ENCODE results near the gene STKLD1. TPM values are rescaled to one million over a fixed set of nuclear protein-coding genes. Genes with fewer than 3 reads are reported as not detected.

The STKLD1 gene
- total RNA-seq, 4 donors from 2014 or later, result 0.38 TPM; not detected in 3

DNA sequence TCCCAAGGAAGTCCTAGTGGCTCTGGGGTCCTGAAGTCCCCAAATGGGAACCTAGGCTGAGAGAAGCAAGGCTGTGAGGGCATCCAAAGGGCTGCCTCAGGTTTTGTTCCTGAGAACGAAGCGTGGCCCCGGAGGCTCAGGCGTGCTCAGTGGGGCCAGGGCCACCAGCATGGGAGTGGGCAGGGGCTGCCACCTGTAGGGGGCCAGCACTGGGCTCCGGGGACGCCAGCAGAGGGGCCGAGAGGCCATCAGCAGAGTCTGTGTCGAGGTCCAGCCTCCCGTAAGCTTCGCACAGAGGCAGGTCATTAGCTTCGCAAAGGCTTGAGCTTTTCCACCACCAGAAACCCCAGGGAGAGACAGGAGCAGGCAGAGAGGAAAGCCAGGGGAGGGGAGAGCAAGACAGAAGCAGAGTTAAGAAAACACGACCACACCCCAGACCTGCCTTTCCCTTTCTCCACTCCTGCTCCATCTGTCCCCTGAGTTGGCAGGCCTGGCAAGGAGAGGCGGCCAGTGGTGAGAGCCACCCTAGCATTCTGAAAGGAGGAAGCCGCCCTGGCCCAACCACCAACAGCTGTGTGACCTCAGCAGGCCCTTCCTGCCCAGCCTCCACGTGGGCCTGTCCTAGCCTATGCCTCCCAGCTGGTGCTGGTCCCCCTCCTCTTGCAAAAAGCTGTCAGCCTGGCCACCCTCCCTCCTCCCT lies 34.6 kb upstream of the STKLD1 start:
- H3K4me3 ChIP-seq, result no peak overlapping the region
- H3K36me3 ChIP-seq, result peaks cover 23 to 69% (median 26%) of the 10 kb centered on the region in 3 donors
- DNase-seq, result no peak
- intact Hi-C loops (cut with DNase I), result no loop called here
- no peaks in the 10 kb centered on the region for H3K27me3 ChIP-seq
- WGBS, 2 donors, result 74 to 82% methylated on average over 3 to 11 of the region's 15 CpGs
- TF ChIP-seq CTCF (IDR thresholded peaks at IDR 0.05) (no peak), POLR2A (IDR thresholded peaks at IDR 0.05) (peak in 1 of 4 donors; percentile 23)
- no peaks in the 10 kb centered on the region for H3K9me3 ChIP-seq
- H3K27ac ChIP-seq, result peak overlapping the region; percentile 2 to 54 (median 20)
- peaks cover 11 to 65% (median 16%) of the 10 kb centered on the region in 3 donors for H3K4me1 ChIP-seq

- Histone ChIP-seq H3K4me3 (no peak overlapping the region), H3K9me3 (no peaks in the 10 kb centered on the region), H3K27me3 (no peaks in the 10 kb centered on the region), H3K36me3 (peaks cover 23 to 69% (median 26%) of the 10 kb centered on the region in 3 donors), H3K27ac (peak overlapping the region in 2 of 4 donors; percentile 17 to 37), H3K4me1 (peaks cover 8 to 65% (median 16%) of the 10 kb centered on the region in 3 donors)
- DNase-seq, result no peak
- intact Hi-C loops (cut with DNase I), result no loop called here
- TF ChIP-seq CTCF (IDR thresholded peaks at IDR 0.05) (peak in 1 of 6 experiments; percentile 17), POLR2A (IDR thresholded peaks at IDR 0.05) (no peak)
- 79 to 80% methylated on average over 2 to 8 of the region's 12 CpGs for WGBS, 2 donors
Observed at GRCh38 chr9:133342069-133342406, 34.1 kb upstream of the STKLD1 start.

DNA sequence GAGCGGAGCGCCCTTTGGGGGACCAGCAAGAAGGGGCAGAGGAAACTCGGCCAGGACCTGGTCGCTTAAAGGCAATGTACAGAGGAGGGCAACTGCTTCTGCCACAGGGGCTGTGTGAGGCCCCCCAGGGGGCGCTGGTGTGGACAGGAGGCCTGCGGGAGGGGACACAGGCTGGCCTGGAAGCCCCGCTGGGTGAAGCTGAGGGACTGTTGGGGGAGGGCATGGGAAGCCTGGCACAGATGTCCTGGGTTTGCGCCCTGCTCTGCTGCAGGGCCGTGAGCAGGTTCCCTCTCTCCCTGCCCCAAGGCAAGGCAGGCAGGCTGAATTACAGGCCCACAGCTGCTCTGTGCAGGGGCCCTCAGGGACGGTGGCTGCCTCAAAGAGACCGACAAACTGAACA lies 33.6 kb upstream of the STKLD1 start:
- Histone ChIP-seq H3K9me3 (no peaks in the 10 kb centered on the region), H3K4me1 (peaks cover 8 to 65% (median 18%) of the 10 kb centered on the region in 3 donors), H3K36me3 (peaks cover 23 to 69% (median 26%) of the 10 kb centered on the region in 3 donors), H3K27me3 (no peaks in the 10 kb centered on the region), H3K27ac (peak overlapping the region in 2 of 4 donors; percentile 17 to 37), H3K4me3 (no peak overlapping the region)
- intact Hi-C loops (cut with DNase I), result no loop called here
- WGBS, 2 donors, result 66 to 83% methylated on average over 3 to 6 of the region's 11 CpGs
- TF ChIP-seq POLR2A (IDR thresholded peaks at IDR 0.05) (no peak), CTCF (IDR thresholded peaks at IDR 0.05) (no peak)
- no peak for DNase-seq

- no peak for TF ChIP-seq POLR2A (IDR thresholded peaks at IDR 0.05)
- no peak for TF ChIP-seq CTCF (IDR thresholded peaks at IDR 0.05)
- WGBS, 2 donors, result 87 to 92% methylated on average over 3 to 10 of the region's 19 CpGs
- DNase-seq, result no peak
- Histone ChIP-seq H3K36me3 (peaks cover 23 to 71% (median 26%) of the 10 kb centered on the region in 3 donors), H3K4me3 (no peak overlapping the region), H3K4me1 (peaks cover 13 to 65% (median 20%) of the 10 kb centered on the region in 3 donors), H3K9me3 (no peaks in the 10 kb centered on the region), H3K27me3 (no peaks in the 10 kb centered on the region), H3K27ac (no peak overlapping the region)
- intact Hi-C loops (cut with DNase I), result no loop called here
Observed at GRCh38 chr9:133344071-133344470, 32.1 kb upstream of the STKLD1 start.

DNA sequence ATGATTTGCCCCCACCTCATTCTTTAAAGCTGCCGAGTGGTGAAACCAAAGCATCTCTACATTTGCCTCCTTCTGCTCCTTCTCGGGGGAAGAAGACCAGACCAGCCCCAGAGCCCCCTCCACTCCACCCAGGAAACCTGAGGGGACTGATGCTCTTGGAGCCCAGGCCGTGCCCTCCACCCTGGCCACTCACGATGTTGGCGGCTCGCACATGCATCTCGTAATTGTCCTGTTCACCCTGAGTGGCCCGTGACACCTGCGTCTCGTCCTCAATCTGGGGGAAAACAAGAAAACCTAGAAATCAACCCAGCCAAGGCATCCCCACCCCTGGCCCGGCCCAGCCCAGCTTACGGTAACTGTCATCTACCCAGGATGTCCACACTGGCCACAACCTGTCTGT lies 31.2 kb upstream of the STKLD1 start:
- 95 to 100% methylated on average over 2 to 9 of the region's 12 CpGs for WGBS, 2 donors
- Histone ChIP-seq H3K9me3 (no peaks in the 10 kb centered on the region), H3K36me3 (peaks cover 28 to 75% (median 32%) of the 10 kb centered on the region in 3 donors), H3K27me3 (no peaks in the 10 kb centered on the region), H3K27ac (no peak overlapping the region), H3K4me3 (no peak overlapping the region), H3K4me1 (peaks cover 17 to 65% (median 22%) of the 10 kb centered on the region in 3 donors)
- intact Hi-C loops (cut with DNase I), result no loop called here
- DNase-seq, result no peak
- TF ChIP-seq CTCF (IDR thresholded peaks at IDR 0.05), result no peak
- TF ChIP-seq POLR2A (IDR thresholded peaks at IDR 0.05), result no peak

Data from esophagus squamous epithelium (tissue), 5 donors.